Measurements from ENCODE around the gene NTM.

NTM gene

GRCh38 chr11:132206993-132207392 lies 836.6 kb downstream of the NTM start:
- TF ChIP-seq, protein P1, sequence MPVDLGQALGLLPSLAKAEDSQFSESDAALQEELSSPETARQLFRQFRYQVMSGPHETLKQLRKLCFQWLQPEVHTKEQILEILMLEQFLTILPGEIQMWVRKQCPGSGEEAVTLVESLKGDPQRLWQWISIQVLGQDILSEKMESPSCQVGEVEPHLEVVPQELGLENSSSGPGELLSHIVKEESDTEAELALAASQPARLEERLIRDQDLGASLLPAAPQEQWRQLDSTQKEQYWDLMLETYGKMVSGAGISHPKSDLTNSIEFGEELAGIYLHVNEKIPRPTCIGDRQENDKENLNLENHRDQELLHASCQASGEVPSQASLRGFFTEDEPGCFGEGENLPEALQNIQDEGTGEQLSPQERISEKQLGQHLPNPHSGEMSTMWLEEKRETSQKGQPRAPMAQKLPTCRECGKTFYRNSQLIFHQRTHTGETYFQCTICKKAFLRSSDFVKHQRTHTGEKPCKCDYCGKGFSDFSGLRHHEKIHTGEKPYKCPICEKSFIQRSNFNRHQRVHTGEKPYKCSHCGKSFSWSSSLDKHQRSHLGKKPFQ (tag by site-specific recombination; IDR thresholded peaks at IDR 0.05): no peak
- TF ChIP-seq ZNF626 (tag by site-specific recombination; IDR thresholded peaks at IDR 0.05) (no peak), IKZF3 (tag by site-specific recombination; IDR thresholded peaks at IDR 0.05) (no peak), ZNF274 (IDR thresholded peaks at IDR 0.05; ENCODE audit: low read length) (no peak), ZNF274 (tag by site-specific recombination; IDR thresholded peaks at IDR 0.05; ENCODE audit: borderline replicate concordance) (no peak), ZNF629 (tag by site-specific recombination; IDR thresholded peaks at IDR 0.05) (no peak), ZBTB21 (tag by site-specific recombination; IDR thresholded peaks at IDR 0.05) (no peak), ZNF518A (tag by site-specific recombination; conservative IDR thresholded peaks at IDR 0.05; ENCODE audit: low read depth) (no peak), ZNF132 (tag by site-specific recombination; IDR thresholded peaks at IDR 0.05; ENCODE audit: borderline replicate concordance) (no peak), ZNF670 (tag by site-specific recombination; IDR thresholded peaks at IDR 0.05; ENCODE audit: low read depth) (no peak), ZNF555 (tag by site-specific recombination; conservative IDR thresholded peaks at IDR 0.05) (no peak), BCL6B (tag by site-specific recombination; IDR thresholded peaks at IDR 0.05) (no peak), ZNF692 (tag by site-specific recombination; IDR thresholded peaks at IDR 0.05) (no peak), SCRT1 (tag by site-specific recombination; IDR thresholded peaks at IDR 0.05; ENCODE audit: borderline replicate concordance) (no peak), GFI1B (tag by site-specific recombination; IDR thresholded peaks at IDR 0.05) (no peak), ZBTB1 (tag by site-specific recombination; IDR thresholded peaks at IDR 0.05) (no peak)
- TF ChIP-seq, protein P2, sequence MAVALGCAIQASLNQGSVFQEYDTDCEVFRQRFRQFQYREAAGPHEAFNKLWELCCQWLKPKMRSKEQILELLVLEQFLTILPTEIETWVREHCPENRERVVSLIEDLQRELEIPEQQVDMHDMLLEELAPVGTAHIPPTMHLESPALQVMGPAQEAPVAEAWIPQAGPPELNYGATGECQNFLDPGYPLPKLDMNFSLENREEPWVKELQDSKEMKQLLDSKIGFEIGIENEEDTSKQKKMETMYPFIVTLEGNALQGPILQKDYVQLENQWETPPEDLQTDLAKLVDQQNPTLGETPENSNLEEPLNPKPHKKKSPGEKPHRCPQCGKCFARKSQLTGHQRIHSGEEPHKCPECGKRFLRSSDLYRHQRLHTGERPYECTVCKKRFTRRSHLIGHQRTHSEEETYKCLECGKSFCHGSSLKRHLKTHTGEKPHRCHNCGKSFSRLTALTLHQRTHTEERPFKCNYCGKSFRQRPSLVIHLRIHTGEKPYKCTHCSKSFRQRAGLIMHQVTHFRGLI (tag by site-specific recombination; IDR thresholded peaks at IDR 0.05): no peak
- Histone ChIP-seq H3K36me3 (ENCODE audit: control insufficient read depth in 2 of 2, insufficient read depth in 1 of 2, low read length in 2 of 2) (no peaks in the 10 kb centered on the region), H3K4me3 (ENCODE audit: low read depth, low read length) (no peak overlapping the region), H3K27ac (ENCODE audit: extremely low read depth, low read depth, low read length) (no peak overlapping the region), H3K9me3 (ENCODE audit: control insufficient read depth, insufficient read depth, low read depth, low read length) (no peaks in the 10 kb centered on the region), H3K4me1 (ENCODE audit: control insufficient read depth, insufficient read depth, low read length) (no peaks in the 10 kb centered on the region)
- POLR2A ChIA-PET: no interaction called here
- CTCF ChIA-PET: no interaction called here

All from HEK293 (cell line).